HG03521 (cell line): ENCODE data around the gene MS4A14.
"Not testable (repeated sequence)": the region's sequence is repeated elsewhere in the genome, so short reads cannot be mapped to it uniquely, and the experiment has no call there.

Experiments
- ATAC-seq: cut with Tn5 transposase; IDR thresholded peaks from one replicate; pipeline ENCODE4 v1.9.1; 2021; ENCODE audit warnings: mild to moderate bottlenecking, moderate library complexity; ENCODE audit not compliant: unreplicated experiment

Gene MS4A14, protein sequence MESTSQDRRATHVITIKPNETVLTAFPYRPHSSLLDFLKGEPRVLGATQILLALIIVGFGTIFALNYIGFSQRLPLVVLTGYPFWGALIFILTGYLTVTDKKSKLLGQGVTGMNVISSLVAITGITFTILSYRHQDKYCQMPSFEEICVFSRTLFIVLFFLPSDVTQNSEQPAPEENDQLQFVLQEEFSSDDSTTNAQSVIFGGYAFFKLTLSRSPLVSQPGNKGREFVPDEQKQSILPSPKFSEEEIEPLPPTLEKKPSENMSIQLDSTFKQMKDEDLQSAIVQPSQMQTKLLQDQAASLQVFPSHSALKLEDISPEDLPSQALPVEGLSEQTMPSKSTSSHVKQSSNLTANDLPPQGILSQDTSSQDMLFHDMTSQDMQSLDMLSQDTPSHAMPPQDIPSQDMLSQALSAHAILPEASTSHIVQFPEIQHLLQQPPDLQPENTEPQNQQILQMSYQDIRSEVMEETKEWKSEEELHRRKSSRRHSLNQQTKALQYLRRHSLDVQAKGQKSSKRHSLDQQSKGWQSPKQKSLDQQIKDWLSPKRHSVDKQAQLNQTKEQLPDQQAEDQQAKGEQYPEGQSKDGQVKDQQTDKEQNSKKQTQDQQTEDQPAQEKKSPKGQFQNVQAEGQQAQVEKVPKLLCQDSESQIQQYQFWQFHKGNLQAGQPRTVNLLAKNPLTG

DNA sequence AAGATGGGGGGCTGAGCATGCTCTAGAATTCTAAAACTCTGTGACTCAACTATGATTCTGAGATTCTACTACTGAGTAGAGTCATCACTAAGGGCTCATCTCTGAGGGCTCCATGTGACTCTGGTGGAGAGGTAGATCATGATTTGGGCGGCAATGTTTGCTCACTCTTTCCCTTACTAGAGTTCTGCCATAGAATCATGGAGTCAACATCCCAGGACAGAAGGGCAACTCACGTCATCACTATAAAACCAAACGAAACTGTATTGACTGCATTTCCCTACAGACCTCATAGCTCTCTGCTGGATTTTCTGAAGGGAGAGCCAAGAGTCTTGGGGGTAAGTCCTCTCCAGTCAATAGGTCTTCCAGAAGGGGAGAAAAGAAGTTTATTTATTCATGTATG lies at the start of gene MS4A14:
MS4A14 (plus strand) TSS at position 78 of the 400 bp plus-strand sequence; CDS start at position 198, 120 bp downstream.
- ATAC-seq: no peak

DNA sequence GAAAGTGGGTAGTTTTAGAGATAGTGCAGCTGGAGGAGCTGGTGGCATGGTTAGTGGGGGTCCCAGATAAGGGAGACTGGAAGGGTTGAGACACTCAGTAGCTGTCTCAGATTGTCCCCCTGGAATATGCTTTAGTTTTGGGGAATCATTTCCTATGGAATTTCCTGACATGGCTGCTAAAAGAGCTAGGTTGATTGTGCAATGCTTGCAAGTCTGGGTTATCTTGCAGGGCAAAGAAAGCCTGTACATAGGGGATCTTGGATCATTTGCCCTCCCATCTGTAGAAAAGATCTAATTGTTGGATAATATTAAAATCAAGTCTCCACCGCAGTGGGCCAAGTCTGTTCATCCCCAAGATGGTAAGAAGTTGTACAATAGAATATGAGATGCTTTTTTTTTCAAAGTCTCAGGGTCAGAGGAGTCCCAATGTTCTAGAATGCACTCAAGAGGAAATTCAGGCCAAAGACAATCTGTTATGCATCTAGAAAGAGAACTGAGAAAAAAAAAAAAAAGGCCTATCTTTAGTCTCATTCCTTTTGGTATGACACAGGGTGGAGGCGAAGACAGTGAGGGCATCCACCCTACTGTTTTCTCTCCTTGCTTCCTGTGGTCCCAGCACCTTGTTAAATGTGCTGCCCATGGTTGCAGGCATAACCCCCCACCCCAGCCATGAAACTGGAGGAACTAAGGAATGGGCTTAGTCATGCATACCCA lies 49.0 kb upstream of the MS4A14 start:
- no peak for ATAC-seq

DNA sequence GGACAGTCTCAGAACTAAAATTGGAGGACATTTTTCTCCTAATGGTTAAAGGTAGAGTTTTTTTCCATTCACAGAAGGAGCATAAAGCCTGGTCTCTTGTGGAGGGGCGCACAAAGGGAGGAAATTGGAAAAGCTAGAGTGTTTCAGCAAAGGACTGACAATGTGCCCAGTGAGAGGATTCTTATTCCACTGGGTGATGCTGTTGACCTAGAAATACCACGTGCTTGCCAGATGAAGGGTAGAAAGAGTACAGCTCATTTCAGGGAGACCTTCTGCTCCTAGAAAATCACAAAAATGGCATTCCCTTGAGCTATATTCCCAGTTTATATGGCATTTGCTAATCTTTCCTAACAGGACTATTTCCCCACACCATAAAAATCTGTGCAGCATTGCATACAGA lies 48.1 kb upstream of the MS4A14 start:
- ATAC-seq: no peak

GRCh38 chr11:60349990-60350389 lies 46.3 kb upstream of the MS4A14 start:
- no peak for ATAC-seq

- no peak for ATAC-seq
Observed at GRCh38 chr11:60357771-60358170, 38.5 kb upstream of the MS4A14 start.

DNA sequence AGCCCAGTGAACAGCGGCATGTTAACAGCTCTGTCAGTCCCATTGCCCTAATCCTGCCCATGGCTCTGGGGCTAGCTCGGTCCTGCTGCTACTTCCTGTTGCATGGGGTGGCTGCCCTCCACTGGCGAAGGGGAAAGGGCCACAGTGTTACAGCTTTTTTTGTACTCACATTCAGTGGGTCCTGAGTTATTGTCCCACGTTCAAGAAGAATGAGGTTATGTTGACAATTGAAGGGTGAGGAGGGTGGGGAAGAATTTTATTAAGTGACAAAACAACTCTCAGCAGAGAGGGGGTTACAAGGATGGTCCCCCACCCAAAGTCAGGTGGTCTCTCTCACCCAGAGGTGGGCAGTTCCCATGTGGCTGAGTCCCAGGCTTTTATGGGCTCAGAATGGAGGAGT lies 35.6 kb upstream of the MS4A14 start:
- ATAC-seq: no peak

DNA sequence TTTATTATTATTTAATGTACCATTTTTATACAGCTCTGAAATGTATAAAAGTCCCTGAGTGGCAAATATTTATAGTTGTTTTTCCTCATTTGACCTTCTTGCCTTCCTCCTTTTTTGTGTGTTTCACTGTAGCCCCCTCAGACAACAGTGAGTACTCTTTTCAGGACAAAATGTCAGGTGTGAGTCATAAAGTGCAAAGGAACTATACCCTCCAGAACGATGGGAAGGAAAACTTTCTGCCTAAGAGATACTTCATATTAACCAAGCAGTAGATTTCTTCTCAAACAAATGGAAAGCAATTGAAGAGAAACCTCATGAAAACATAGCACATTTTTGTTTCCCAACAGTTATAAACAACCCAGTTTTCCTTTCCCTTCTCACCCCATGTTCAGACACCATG lies 34.0 kb upstream of the MS4A14 start:
- no peak for ATAC-seq

DNA sequence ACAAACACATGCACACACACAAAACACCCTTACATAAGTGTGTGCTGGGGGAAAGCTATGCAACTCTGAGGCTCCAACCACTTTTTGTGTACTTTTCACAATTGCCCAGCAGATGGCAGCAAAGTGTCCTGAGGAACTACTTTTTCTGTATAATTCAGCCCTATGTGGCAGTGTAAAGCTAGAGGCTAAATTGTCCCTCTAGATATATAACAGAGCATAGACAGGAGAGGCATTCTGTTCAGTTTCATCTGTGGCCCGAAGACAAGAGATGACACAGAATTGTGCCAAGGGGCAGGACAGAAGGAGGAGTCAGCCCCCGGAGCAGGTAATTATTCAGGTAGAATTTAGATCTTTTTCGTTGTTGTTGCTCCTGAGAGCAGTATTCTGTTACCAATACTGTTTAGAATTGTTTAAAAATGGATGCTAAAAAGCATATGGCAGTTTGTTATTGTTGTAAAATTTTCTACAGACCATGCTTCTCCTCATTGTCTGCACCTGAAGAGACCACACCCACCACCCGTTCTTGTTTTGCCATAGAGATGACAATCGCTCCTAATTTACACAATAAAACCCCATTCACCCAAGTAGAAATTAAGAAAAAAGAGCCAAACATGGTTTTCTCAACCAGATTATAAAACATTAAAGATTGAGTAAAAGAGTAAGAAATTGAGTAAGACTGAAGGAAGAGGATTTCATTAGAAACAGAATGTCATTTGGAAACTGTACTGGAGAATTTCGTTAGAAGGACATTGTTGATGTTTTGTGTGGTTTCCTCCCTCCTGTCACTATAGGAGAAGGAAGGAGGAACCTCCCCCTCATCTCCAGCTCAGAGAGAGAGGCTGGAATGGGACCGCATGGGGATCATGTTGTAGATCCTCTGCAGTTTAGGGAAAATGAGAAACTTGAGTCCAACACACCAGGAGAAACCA lies 32.5 kb upstream of the MS4A14 start:
- no peak for ATAC-seq

- not testable (repeated sequence) for ATAC-seq
Observed at GRCh38 chr11:60366262-60366904, 29.9 kb upstream of the MS4A14 start.

DNA sequence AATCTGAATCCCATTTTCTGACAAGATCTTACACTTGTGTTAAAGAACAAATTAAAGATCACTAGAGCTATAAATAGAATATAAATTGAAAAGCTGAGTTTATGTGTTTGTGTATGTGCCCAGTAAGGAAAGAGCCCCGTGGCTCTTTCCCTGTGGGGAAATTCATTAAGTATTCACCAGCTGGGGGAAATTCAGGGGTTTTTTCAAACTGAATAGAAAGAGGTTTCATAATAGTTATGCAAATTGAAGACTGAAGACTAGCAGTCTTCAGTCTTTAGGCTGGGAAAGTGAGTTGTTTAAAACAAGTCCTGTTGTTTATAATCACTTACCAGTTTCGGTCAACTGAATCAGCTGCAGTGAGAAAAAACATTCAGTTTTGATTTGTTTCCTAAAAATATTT lies 29.2 kb upstream of the MS4A14 start:
- ATAC-seq: peak; percentile 75

DNA sequence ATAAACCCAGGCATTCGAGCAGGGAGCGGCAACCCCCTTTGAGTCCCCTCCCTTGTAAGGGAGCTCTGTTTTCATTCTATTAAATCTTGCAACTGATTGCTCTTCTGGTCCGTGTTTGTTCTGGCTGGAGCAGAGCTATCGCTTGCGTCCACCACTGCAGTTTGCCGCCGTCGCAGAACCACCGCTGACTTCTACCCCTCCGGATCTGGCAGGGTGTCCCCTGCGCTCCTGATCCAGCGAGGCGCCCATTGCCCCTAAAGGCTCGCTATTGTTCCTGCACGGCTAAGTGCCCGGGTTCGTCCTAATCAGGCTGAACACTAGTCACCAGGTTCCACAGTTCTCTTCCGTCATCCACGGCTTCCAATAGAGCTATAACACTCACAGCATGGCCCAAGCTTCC lies 28.4 kb upstream of the MS4A14 start:
- ATAC-seq: no peak

DNA sequence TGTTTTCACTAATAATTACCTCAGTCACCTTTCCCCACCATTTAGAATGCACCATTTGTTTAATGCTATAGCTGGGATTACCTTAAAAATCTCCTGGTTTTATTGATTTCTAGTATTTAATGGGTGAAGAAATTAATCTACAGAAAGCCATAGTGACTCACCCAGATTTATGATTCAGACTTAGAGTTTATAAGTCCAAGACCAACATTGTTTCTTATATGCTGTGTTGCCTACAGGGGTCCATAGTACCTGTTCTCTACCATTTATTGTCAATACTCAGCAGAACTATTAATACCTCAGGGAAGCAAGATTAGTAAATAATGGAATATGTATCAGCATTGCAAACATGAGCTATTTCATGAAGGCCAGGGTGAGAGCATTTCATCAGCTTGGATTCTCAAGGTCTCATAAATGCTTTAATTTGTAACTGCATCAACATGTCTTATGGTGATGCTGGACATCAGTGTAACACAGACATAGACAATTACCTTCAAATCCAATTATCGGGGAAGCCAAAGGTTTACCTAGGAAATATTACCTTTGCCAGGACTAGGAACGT lies 25.9 kb upstream of the MS4A14 start:
- no peak for ATAC-seq

DNA sequence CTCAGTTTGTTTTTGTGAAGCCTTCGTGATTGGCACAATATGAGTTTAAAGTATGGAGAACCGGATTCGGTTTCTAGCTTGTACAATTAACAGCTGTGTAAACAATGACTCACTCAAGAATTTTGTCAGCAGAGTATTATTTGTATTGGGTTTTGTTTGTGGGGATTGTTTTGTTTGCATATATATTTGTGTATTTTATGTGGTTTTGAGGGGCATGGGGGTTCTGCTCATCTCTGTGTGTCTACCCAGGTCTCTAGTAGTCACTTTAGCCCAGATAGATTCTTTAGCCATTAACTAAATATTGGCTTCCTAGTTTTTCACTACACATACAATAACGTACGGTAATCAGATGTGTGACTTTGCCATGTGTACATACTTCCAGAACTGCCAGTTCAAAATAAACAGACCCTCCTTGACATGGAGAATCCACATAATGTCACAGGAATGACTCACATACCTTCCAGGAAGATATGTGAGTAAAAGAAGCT lies 25.4 kb upstream of the MS4A14 start:
- no peak for ATAC-seq

- no peak for ATAC-seq
Observed at GRCh38 chr11:60371386-60371785, 24.9 kb upstream of the MS4A14 start.

DNA sequence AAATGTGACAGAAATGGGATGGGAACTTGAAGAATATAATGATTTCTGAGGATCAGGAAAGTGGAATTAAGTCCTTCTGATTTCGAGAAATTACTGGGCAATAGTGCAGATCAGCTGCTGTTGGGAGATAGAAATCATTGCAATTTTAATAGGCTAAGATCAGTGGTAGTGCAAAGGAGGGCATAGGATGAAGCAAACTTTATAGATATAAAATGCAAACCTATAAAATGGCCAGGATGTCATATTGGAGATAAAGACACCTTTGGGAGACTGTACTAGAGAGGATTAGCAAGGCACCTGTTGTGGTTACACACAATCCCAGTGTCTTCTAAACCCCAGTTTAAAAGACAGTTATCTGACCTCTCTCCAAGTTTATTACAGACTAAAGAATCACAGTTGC lies 24.4 kb upstream of the MS4A14 start:
- no peak for ATAC-seq

GRCh38 chr11:60372767-60373166 lies 23.5 kb upstream of the MS4A14 start:
- no peak for ATAC-seq

DNA sequence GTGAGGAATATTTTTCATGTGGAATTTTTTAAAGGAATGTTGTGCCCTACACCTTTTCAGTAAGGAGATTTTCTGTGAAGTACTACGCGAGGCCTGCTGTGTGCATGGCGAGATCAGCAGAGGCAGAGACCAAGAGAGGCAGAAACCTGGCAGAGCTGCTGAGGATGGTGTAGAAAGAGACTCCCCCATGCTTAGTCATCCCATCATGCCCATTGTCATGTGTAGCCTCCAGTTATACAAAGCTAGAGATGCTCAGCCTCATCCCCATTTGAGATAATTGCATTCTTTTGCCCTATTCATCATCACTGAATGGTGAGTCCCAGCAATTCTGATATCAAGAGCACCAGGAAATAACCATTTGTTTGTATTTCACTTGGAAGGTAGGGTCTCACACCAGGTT lies 20.9 kb upstream of the MS4A14 start:
- ATAC-seq: no peak

DNA sequence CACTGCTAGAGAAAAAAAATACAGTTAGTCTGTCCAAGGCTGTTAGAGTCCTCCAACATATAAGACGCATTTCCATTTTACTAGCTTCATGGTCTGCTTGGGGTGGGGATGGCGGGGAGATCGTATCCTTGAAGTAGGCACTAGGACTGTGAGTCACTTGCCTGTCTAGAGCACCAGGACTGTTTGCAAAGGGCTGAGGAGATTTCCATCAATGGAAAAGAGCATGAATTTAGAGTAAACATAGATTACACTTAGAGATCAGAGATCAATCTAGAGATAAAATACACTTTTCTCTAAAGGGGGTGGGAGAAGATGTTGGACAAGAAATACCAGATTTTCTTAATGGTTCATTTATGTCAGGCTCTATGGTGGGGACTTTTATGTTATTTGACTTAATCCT lies 19.7 kb upstream of the MS4A14 start:
- no peak for ATAC-seq

GRCh38 chr11:60377401-60378136 lies 18.7 kb upstream of the MS4A14 start:
- no peak for ATAC-seq
